Mammary epithelial cell (primary cell): ENCODE data around the gene RWDD2A.

Experiments
- EZH2 ChIP-seq: IDR thresholded peaks from 2 replicates; pipeline ENCODE4 v1.6.1; 2012; ENCODE audit warnings: low read length, inconsistent platforms, borderline replicate concordance
- TF ChIP-seq, protein P1 (sequence below), 2 donors: IDR thresholded peaks in 1 of 2; conservative IDR thresholded peaks in 1 of 2; 2 replicates each; pipeline ENCODE4 v1.5.1; 2011 to 2012; ENCODE audit warnings: inconsistent platforms in 2 of 2, low read length in 2 of 2, mild to moderate bottlenecking in 2 of 2, control low read depth in 1 of 2, low read depth in 1 of 2; ENCODE audit not compliant: insufficient read depth in 1 of 2; ENCODE audit errors: extremely low read depth in 1 of 2

DNA sequence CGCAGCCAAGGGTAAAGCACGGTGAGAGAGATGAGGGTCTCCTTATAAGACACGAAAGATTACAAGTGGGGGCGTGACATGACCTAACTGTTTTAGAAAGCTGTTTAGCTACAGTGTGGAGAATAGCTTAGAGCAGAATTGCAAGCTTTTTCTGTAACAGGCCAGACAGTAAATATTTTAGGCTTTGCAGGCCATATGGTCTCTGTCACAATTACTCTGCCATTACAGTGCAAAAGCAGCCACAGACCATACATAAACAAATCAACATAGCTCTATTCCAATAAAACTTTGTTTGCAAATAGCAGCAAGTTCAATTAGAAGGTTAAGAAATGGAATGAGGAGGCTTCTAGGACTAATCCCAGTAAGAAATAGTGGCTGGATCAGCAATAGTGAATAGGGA is 16.9 kb upstream of the RWDD2A start:
- TF ChIP-seq, protein P1, sequence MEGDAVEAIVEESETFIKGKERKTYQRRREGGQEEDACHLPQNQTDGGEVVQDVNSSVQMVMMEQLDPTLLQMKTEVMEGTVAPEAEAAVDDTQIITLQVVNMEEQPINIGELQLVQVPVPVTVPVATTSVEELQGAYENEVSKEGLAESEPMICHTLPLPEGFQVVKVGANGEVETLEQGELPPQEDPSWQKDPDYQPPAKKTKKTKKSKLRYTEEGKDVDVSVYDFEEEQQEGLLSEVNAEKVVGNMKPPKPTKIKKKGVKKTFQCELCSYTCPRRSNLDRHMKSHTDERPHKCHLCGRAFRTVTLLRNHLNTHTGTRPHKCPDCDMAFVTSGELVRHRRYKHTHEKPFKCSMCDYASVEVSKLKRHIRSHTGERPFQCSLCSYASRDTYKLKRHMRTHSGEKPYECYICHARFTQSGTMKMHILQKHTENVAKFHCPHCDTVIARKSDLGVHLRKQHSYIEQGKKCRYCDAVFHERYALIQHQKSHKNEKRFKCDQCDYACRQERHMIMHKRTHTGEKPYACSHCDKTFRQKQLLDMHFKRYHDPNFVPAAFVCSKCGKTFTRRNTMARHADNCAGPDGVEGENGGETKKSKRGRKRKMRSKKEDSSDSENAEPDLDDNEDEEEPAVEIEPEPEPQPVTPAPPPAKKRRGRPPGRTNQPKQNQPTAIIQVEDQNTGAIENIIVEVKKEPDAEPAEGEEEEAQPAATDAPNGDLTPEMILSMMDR (conservative IDR thresholded peaks at IDR 0.05 in 1 of 2, IDR thresholded peaks at IDR 0.05 in 1 of 2; ENCODE audit: extremely low read depth in 1 of 2, insufficient read depth in 1 of 2, low read depth in 1 of 2, low read length in 2 of 2), result no peak
- no peak for TF ChIP-seq EZH2
